ENCODE measurements around the gene TMC7. TPM values are rescaled to one million over a fixed set of nuclear protein-coding genes. Genes with fewer than 3 reads are reported as not detected.

The TMC7 gene
- total and polyA plus RNA-seq, 2 experiments from 2014 or later, result 1.7 to 2.4 TPM

DNA sequence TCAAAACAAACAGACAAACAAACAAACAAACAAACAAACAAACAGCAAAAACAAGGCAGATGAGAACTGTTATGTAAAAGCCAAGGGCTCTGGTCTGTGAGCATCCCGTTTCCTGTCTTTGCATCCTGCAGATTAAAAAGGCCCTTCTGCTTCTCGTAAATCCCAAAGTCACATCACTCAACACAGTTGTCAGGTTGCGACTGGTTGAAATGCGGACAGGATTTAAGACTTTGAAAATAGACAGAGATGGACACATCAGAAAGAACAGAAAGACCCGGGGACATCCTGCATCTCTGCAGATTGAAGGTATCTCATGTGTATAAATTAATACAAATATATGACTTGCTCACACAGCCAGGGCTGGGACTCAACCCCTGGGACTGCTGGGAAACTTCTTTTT is 18.2 kb upstream of the TMC7 start:
- ATAC-seq (no peak), DNase-seq (ENCODE audit: low spot score) (no peak)
- H3K27me3 Mint-ChIP-seq (ENCODE audit: insufficient read depth, low read depth, poor library complexity), result peaks cover 7% of the 10 kb centered on the region
- H3K4me3 Mint-ChIP-seq, result no peak overlapping the region
- Histone ChIP-seq H3K27me3 (ENCODE audit: insufficient read depth) (no peaks in the 10 kb centered on the region), H3F3A (replicated peaks; ENCODE audit: low read depth) (no peaks in the 10 kb centered on the region), H3K79me2 (replicated peaks; ENCODE audit: insufficient read depth) (no peaks in the 10 kb centered on the region), H3K4me2 (no peak overlapping the region), H4K20me1 (replicated peaks; ENCODE audit: insufficient read depth) (no peaks in the 10 kb centered on the region), H3K36me3 (ENCODE audit: insufficient read depth) (no peaks in the 10 kb centered on the region), H3K4me1 (ENCODE audit: insufficient read depth) (peaks cover 6% of the 10 kb centered on the region; the same call in 1 of the 2 replicates), H3K4me3 (no peak overlapping the region), H3K9me2 (ENCODE audit: insufficient read depth) (no peaks in the 10 kb centered on the region), H2AFZ (peak overlapping the region; percentile 56; the same call in 1 of the 2 replicates), H3K27ac (ENCODE audit: low read depth) (no peak overlapping the region)
- TF ChIP-seq JUNB (IDR thresholded peaks at IDR 0.05; ENCODE audit: unreplicated experiment) (no peak), EZH2 (IDR thresholded peaks at IDR 0.05; ENCODE audit: low read depth, unreplicated experiment) (no peak), NANOG (IDR thresholded peaks at IDR 0.05; ENCODE audit: borderline replicate concordance) (no peak), EZH2phosphoT487 (IDR thresholded peaks at IDR 0.05; ENCODE audit: unreplicated experiment) (no peak), ZNF331 (CRISPR knock-in tag; IDR thresholded peaks at IDR 0.05; ENCODE audit: low read depth) (no peak), ZNF114 (CRISPR knock-in tag; IDR thresholded peaks at IDR 0.05) (no peak)
- TF ChIP-seq, protein P1, sequence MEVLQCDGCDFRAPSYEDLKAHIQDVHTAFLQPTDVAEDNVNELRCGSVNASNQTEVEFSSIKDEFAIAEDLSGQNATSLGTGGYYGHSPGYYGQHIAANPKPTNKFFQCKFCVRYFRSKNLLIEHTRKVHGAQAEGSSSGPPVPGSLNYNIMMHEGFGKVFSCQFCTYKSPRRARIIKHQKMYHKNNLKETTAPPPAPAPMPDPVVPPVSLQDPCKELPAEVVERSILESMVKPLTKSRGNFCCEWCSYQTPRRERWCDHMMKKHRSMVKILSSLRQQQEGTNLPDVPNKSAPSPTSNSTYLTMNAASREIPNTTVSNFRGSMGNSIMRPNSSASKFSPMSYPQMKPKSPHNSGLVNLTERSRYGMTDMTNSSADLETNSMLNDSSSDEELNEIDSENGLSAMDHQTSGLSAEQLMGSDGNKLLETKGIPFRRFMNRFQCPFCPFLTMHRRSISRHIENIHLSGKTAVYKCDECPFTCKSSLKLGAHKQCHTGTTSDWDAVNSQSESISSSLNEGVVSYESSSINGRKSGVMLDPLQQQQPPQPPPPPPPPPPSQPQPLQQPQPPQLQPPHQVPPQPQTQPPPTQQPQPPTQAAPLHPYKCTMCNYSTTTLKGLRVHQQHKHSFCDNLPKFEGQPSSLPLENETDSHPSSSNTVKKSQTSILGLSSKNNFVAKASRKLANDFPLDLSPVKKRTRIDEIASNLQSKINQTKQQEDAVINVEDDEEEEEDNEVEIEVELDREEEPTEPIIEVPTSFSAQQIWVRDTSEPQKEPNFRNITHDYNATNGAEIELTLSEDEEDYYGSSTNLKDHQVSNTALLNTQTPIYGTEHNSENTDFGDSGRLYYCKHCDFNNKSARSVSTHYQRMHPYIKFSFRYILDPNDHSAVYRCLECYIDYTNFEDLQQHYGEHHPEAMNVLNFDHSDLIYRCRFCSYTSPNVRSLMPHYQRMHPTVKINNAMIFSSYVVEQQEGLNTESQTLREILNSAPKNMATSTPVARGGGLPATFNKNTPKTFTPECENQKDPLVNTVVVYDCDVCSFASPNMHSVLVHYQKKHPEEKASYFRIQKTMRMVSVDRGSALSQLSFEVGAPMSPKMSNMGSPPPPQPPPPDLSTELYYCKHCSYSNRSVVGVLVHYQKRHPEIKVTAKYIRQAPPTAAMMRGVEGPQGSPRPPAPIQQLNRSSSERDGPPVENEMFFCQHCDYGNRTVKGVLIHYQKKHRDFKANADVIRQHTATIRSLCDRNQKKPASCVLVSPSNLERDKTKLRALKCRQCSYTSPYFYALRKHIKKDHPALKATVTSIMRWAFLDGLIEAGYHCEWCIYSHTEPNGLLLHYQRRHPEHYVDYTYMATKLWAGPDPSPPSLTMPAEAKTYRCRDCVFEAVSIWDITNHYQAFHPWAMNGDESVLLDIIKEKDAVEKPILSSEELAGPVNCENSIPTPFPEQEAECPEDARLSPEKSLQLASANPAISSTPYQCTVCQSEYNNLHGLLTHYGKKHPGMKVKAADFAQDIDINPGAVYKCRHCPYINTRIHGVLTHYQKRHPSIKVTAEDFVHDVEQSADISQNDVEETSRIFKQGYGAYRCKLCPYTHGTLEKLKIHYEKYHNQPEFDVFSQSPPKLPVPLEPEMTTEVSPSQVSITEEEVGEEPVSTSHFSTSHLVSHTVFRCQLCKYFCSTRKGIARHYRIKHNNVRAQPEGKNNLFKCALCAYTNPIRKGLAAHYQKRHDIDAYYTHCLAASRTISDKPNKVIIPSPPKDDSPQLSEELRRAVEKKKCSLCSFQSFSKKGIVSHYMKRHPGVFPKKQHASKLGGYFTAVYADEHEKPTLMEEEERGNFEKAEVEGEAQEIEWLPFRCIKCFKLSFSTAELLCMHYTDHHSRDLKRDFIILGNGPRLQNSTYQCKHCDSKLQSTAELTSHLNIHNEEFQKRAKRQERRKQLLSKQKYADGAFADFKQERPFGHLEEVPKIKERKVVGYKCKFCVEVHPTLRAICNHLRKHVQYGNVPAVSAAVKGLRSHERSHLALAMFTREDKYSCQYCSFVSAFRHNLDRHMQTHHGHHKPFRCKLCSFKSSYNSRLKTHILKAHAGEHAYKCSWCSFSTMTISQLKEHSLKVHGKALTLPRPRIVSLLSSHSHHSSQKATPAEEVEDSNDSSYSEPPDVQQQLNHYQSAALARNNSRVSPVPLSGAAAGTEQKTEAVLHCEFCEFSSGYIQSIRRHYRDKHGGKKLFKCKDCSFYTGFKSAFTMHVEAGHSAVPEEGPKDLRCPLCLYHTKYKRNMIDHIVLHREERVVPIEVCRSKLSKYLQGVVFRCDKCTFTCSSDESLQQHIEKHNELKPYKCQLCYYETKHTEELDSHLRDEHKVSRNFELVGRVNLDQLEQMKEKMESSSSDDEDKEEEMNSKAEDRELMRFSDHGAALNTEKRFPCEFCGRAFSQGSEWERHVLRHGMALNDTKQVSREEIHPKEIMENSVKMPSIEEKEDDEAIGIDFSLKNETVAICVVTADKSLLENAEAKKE (CRISPR knock-in tag; IDR thresholded peaks at IDR 0.05), result no peak
- TF ChIP-seq, protein P2, sequence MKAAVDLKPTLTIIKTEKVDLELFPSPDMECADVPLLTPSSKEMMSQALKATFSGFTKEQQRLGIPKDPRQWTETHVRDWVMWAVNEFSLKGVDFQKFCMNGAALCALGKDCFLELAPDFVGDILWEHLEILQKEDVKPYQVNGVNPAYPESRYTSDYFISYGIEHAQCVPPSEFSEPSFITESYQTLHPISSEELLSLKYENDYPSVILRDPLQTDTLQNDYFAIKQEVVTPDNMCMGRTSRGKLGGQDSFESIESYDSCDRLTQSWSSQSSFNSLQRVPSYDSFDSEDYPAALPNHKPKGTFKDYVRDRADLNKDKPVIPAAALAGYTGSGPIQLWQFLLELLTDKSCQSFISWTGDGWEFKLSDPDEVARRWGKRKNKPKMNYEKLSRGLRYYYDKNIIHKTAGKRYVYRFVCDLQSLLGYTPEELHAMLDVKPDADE (IDR thresholded peaks at IDR 0.05), result no peak
- TF ChIP-seq, protein P3, sequence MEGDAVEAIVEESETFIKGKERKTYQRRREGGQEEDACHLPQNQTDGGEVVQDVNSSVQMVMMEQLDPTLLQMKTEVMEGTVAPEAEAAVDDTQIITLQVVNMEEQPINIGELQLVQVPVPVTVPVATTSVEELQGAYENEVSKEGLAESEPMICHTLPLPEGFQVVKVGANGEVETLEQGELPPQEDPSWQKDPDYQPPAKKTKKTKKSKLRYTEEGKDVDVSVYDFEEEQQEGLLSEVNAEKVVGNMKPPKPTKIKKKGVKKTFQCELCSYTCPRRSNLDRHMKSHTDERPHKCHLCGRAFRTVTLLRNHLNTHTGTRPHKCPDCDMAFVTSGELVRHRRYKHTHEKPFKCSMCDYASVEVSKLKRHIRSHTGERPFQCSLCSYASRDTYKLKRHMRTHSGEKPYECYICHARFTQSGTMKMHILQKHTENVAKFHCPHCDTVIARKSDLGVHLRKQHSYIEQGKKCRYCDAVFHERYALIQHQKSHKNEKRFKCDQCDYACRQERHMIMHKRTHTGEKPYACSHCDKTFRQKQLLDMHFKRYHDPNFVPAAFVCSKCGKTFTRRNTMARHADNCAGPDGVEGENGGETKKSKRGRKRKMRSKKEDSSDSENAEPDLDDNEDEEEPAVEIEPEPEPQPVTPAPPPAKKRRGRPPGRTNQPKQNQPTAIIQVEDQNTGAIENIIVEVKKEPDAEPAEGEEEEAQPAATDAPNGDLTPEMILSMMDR (conservative IDR thresholded peaks at IDR 0.05; ENCODE audit: low read depth in 2 of 2), result no peak
- no peaks in the 10 kb centered on the region for H3K9me3 Mint-ChIP-seq
- H3K36me3 Mint-ChIP-seq (ENCODE audit: low read depth), result no peaks in the 10 kb centered on the region
- peaks cover 7% of the 10 kb centered on the region; the same call in 2 of the 3 replicates for H3K4me1 Mint-ChIP-seq
- no peak overlapping the region for H3K27ac Mint-ChIP-seq

All from GM23338 (cell line).